Measurements from ENCODE around the gene PCDH15.

The PCDH15 gene

GRCh38 chr10:54772468-54773122 is 28.4 kb downstream of the PCDH15 start:
- no peak for TF ChIP-seq NFRKB (IDR thresholded peaks at IDR 0.05)
- TF ChIP-seq ARNT (IDR thresholded peaks at IDR 0.05): no peak
- TF ChIP-seq FOXM1 (IDR thresholded peaks at IDR 0.05; ENCODE audit: borderline replicate concordance): no peak
- TF ChIP-seq TARDBP (IDR thresholded peaks at IDR 0.05): no peak
- no peak for DNase-seq (ENCODE audit: extremely low spot score)
- ChIA-PET POLR2A (no interaction called here), CTCF (no interaction called here)

GRCh38 chr10:54769051-54769450 is 32.0 kb downstream of the PCDH15 start:
- no peak for TF ChIP-seq CTBP1 (IDR thresholded peaks at IDR 0.05; ENCODE audit: borderline replicate concordance)
- no peak for TF ChIP-seq PKNOX1 (IDR thresholded peaks at IDR 0.05)
- no peak for TF ChIP-seq SUZ12 (IDR thresholded peaks at IDR 0.05)
- TF ChIP-seq FOXM1 (IDR thresholded peaks at IDR 0.05; ENCODE audit: borderline replicate concordance): no peak
- TF ChIP-seq FOXA1 (IDR thresholded peaks at IDR 0.05): no peak
- TF ChIP-seq L3MBTL2 (conservative IDR thresholded peaks at IDR 0.05): no peak
- TF ChIP-seq TARDBP (IDR thresholded peaks at IDR 0.05): no peak
- TF ChIP-seq FOXK2 (IDR thresholded peaks at IDR 0.05): no peak
- ChIA-PET CTCF (interaction anchor here (0.7 kb wide), 1 partner anchor 331 kb away, joined by 7 read pairs; no protein-coding TSS in a partner anchor), POLR2A (no interaction called here)
- no peak for DNase-seq (ENCODE audit: extremely low spot score)

DNA sequence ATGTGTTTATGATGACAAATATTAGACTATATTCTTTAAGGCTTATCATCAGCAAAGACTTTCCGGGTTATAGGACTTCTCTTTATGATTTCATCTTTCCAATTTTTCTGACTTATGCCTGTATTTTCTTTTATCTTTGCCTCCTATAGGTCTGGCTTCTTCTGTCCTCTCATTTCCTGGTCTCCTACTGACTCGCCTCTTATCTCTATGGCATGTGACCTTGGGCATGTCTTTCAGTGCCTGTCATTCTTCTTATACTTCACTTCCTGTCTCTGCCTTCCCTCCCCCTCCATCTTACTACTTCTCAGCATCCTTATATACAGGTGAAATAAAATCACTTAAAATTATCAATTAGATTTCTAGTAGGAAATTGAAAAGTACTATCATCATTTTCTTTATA is 42.2 kb downstream of the PCDH15 start:
- CTCF ChIA-PET: no interaction called here
- DNase-seq (ENCODE audit: extremely low spot score): no peak

GRCh38 chr10:54749623-54750022 is 51.4 kb downstream of the PCDH15 start:
- TF ChIP-seq ELF4 (IDR thresholded peaks at IDR 0.05) (no peak), SUZ12 (IDR thresholded peaks at IDR 0.05) (no peak), ARNT (IDR thresholded peaks at IDR 0.05) (no peak), PKNOX1 (IDR thresholded peaks at IDR 0.05) (no peak), BHLHE40 (IDR thresholded peaks at IDR 0.05; ENCODE audit: borderline replicate concordance) (no peak), ZNF384 (IDR thresholded peaks at IDR 0.05) (no peak), TARDBP (IDR thresholded peaks at IDR 0.05) (no peak), CTBP1 (IDR thresholded peaks at IDR 0.05; ENCODE audit: borderline replicate concordance) (no peak), HDGF (IDR thresholded peaks at IDR 0.05; ENCODE audit: borderline replicate concordance) (no peak), LEF1 (IDR thresholded peaks at IDR 0.05; ENCODE audit: borderline replicate concordance) (no peak), NFRKB (IDR thresholded peaks at IDR 0.05) (no peak), L3MBTL2 (conservative IDR thresholded peaks at IDR 0.05) (no peak), FOXM1 (IDR thresholded peaks at IDR 0.05; ENCODE audit: borderline replicate concordance) (no peak), FOXK2 (IDR thresholded peaks at IDR 0.05) (no peak), FOXA1 (IDR thresholded peaks at IDR 0.05) (no peak), SP1 (IDR thresholded peaks at IDR 0.05) (no peak)
- DNase-seq (ENCODE audit: extremely low spot score): no peak
- ChIA-PET POLR2A (no interaction called here), CTCF (no interaction called here)

More for the DNA sequence above, 42.2 kb downstream of the PCDH15 start:
- POLR2A ChIA-PET: no interaction called here
- TF ChIP-seq PKNOX1 (IDR thresholded peaks at IDR 0.05) (no peak), HDGF (IDR thresholded peaks at IDR 0.05; ENCODE audit: borderline replicate concordance) (no peak), ELF4 (IDR thresholded peaks at IDR 0.05) (no peak), FOXK2 (IDR thresholded peaks at IDR 0.05) (no peak), FOXM1 (IDR thresholded peaks at IDR 0.05; ENCODE audit: borderline replicate concordance) (no peak), SP1 (IDR thresholded peaks at IDR 0.05) (no peak), L3MBTL2 (conservative IDR thresholded peaks at IDR 0.05) (no peak), TARDBP (IDR thresholded peaks at IDR 0.05) (no peak)

DNA sequence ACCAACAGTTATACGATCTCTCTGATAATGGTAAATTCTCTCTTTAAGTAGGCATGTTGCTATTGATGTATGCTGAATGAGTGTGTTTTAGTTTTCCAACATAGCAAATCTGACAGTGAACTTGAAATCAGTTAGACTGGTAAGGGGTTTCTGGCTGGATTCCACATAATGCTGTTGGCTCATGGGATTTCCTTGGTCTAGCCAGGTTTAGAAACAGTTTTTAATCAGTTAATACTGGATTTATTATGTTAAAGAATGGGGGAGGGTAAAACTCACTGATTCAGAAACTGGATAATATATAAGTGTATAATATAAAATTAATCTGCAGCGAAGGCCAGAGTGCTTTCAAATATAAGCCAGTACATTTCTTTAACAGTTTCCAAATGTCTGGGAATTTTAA is 55.6 kb downstream of the PCDH15 start:
- ChIA-PET CTCF (no interaction called here), POLR2A (no interaction called here)
- TF ChIP-seq L3MBTL2 (conservative IDR thresholded peaks at IDR 0.05) (no peak), ARNT (IDR thresholded peaks at IDR 0.05) (no peak), HDGF (IDR thresholded peaks at IDR 0.05; ENCODE audit: borderline replicate concordance) (no peak), TARDBP (IDR thresholded peaks at IDR 0.05) (no peak), FOXM1 (IDR thresholded peaks at IDR 0.05; ENCODE audit: borderline replicate concordance) (no peak), PKNOX1 (IDR thresholded peaks at IDR 0.05) (no peak), ZNF384 (IDR thresholded peaks at IDR 0.05) (no peak), FOXA1 (IDR thresholded peaks at IDR 0.05) (no peak), SP1 (IDR thresholded peaks at IDR 0.05) (no peak), BHLHE40 (IDR thresholded peaks at IDR 0.05; ENCODE audit: borderline replicate concordance) (no peak), ELF4 (IDR thresholded peaks at IDR 0.05) (no peak), SUZ12 (IDR thresholded peaks at IDR 0.05) (no peak), CTBP1 (IDR thresholded peaks at IDR 0.05; ENCODE audit: borderline replicate concordance) (no peak), FOXK2 (IDR thresholded peaks at IDR 0.05) (no peak), LEF1 (IDR thresholded peaks at IDR 0.05; ENCODE audit: borderline replicate concordance) (no peak), NFRKB (IDR thresholded peaks at IDR 0.05) (no peak)
- no peak for DNase-seq (ENCODE audit: extremely low spot score)

DNA sequence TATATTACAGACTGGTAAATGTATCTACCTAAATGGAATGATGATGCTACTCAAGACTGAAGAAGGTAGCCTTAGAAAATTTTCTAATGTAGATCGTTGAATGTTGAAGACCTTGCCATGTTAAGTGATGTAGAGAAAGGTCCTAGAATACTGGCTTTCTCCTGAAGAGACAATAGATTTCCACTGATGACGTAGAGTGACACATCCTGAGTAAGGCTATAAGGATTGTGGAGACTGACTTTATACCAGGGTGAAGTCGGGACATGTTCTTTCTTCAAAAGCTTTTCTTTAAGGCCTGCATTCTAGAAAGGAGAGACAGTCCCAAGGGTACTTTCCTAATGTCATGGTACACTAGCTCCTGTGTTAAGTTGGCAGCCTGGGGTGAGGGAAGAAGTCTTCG is 58.6 kb downstream of the PCDH15 start:
- TF ChIP-seq SP1 (IDR thresholded peaks at IDR 0.05) (no peak), FOXK2 (IDR thresholded peaks at IDR 0.05) (no peak), SUZ12 (IDR thresholded peaks at IDR 0.05) (no peak), L3MBTL2 (conservative IDR thresholded peaks at IDR 0.05) (no peak), TARDBP (IDR thresholded peaks at IDR 0.05) (no peak), ELF4 (IDR thresholded peaks at IDR 0.05) (no peak), FOXM1 (IDR thresholded peaks at IDR 0.05; ENCODE audit: borderline replicate concordance) (no peak), BHLHE40 (IDR thresholded peaks at IDR 0.05; ENCODE audit: borderline replicate concordance) (no peak), PKNOX1 (IDR thresholded peaks at IDR 0.05) (no peak), LEF1 (IDR thresholded peaks at IDR 0.05; ENCODE audit: borderline replicate concordance) (no peak), ARNT (IDR thresholded peaks at IDR 0.05) (no peak)
- no peak for DNase-seq (ENCODE audit: extremely low spot score)
- ChIA-PET POLR2A (no interaction called here), CTCF (no interaction called here)

Measured in HEK293T (cell line).